ENCODE measurements around the gene XKR8. TPM values are rescaled to one million over a fixed set of nuclear protein-coding genes. Genes with fewer than 3 reads are reported as not detected.

The XKR8 gene
- total and polyA plus RNA-seq, 8 donors, result 7.9 to 10.3 (median 8.5) TPM

DNA sequence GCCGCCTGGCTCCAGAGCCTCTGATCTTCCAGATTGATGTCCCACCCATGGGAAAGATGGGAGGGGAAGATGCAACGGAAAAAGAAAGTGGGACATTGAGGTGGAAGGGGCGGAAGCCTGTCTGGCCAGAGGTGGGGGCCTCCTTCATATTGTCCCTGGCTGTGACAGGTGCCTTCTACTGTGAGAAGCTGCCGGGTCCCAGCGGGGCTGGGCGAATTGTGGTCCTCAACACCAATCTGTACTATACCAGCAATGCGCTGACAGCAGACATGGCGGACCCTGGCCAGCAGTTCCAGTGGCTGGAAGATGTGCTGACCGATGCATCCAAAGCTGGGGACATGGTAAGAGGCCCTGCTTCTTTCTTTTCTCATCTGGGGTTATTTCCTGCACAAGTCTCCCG, 5.6 kb upstream of the XKR8 start:
- intact Hi-C loops (cut with DNase I), result no loop called here
- no peak for ATAC-seq
- Histone ChIP-seq H3K4me1 (peaks cover 0 to 7% of the 10 kb centered on the region in 2 donors), H3K27ac (no peak overlapping the region), H3K4me3 (no peak overlapping the region), H3K27me3 (no peaks in the 10 kb centered on the region), H3K9me3 (no peaks in the 10 kb centered on the region), H3K36me3 (no peaks in the 10 kb centered on the region)
- DNase-seq, result no peak
- TF ChIP-seq CTCF (IDR thresholded peaks at IDR 0.05), result no peak

DNA sequence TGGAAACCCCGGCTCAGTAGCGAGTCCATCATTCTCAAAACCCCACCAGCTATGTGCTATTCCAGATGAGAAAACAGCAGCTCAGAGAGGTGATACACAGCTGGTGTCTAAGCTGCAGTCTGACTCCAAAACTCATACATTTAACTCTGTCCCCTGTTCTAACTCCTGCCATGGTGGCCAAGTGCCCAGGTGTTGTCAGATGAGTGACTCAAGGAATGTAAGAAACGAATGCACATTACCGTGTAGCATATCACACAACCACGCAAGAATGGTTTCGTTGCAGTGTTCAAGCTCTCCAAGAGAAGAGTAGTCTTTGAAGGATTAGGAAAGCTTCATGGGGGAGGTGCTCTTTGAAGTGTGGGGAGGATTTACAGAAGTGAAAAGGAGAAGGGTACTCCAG, 4.7 kb upstream of the XKR8 start:
- no peaks in the 10 kb centered on the region for H3K27me3 ChIP-seq
- ATAC-seq, result no peak
- no peak for DNase-seq
- H3K9me3 ChIP-seq, result no peaks in the 10 kb centered on the region
- H3K27ac ChIP-seq, result no peak overlapping the region
- H3K36me3 ChIP-seq, result no peaks in the 10 kb centered on the region
- H3K4me1 ChIP-seq, result peaks cover 0 to 9% of the 10 kb centered on the region in 2 donors
- intact Hi-C loops (cut with DNase I), result no loop called here
- no peak for TF ChIP-seq CTCF (IDR thresholded peaks at IDR 0.05)
- H3K4me3 ChIP-seq, result no peak overlapping the region

DNA sequence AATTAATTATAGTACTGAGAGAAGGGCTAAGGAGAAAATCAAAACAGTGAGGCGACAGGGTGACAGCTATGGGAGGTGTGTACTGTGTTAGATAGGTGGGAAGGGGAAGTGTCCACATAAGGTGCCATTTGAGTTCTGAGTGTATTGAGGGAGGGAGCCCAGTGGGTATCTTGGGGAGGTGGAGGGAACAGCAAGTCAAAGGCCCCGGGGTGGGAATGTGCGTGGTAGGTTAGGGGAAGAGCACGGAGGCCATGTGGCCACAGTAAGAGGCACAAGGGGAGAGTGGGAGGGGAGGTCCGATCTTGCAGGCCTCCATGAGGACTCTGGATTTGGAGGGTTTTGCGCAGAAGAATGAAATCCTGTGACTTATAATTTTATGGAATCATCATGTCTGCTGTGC, 3.0 kb upstream of the XKR8 start:
- Histone ChIP-seq H3K4me3 (no peak overlapping the region), H3K27ac (no peak overlapping the region), H3K36me3 (no peaks in the 10 kb centered on the region), H3K27me3 (no peaks in the 10 kb centered on the region), H3K4me1 (peaks cover 8 to 25% of the 10 kb centered on the region in 2 donors), H3K9me3 (no peaks in the 10 kb centered on the region)
- no peak for ATAC-seq
- no peak for DNase-seq
- no peak for TF ChIP-seq CTCF (IDR thresholded peaks at IDR 0.05)
- intact Hi-C loops (cut with DNase I), result no loop called here

DNA sequence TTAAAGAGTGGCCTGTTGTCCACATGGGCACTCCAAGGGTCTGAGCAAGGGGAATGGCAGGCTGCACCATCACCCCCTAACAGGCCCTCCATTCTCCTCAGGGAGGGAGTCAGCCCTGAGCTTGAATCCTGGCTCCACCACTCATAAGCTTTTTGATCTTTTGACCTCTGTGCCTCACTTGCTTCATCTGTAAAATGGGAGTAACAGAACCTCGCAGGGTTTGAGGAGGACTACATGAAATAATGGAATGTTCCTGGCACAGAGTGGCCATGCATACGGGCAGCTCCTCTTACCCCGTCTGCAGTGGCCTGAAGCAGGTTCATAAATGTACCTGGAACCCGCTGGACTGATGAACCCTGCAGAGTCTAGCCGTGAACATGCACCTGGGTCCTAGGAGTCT, 2.1 kb upstream of the XKR8 start:
- ATAC-seq (no peak), DNase-seq (no peak)
- Histone ChIP-seq H3K27ac (no peak overlapping the region), H3K4me1 (peaks cover 8 to 34% of the 10 kb centered on the region in 2 donors), H3K27me3 (no peaks in the 10 kb centered on the region), H3K9me3 (no peaks in the 10 kb centered on the region), H3K4me3 (no peak overlapping the region), H3K36me3 (no peaks in the 10 kb centered on the region)
- intact Hi-C loops (cut with DNase I), result no loop called here
- no peak for TF ChIP-seq CTCF (IDR thresholded peaks at IDR 0.05)

DNA sequence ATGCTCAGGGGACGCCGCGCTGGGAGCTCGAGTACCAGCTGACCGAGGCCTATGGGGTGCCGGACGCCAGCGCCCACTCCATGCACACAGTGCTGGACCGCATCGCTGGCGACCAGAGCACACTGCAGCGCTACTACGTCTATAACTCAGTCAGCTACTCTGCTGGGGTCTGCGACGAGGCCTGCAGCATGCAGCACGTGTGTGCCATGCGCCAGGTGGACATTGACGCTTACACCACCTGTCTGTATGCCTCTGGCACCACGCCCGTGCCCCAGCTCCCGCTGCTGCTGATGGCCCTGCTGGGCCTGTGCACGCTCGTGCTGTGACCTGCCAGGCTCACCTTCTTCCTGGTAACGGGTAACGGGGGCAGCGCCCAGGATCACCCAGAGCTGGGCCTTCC, 1.3 kb upstream of the XKR8 start:
- Histone ChIP-seq H3K9me3 (no peaks in the 10 kb centered on the region), H3K4me1 (peaks cover 8 to 34% of the 10 kb centered on the region in 2 donors), H3K27me3 (no peaks in the 10 kb centered on the region), H3K36me3 (peaks cover 0 to 5% of the 10 kb centered on the region in 2 donors), H3K27ac (no peak overlapping the region), H3K4me3 (no peak overlapping the region)
- ATAC-seq (no peak), DNase-seq (no peak)
- intact Hi-C loops (cut with DNase I), result no loop called here
- no peak for TF ChIP-seq CTCF (IDR thresholded peaks at IDR 0.05)
